Prostate gland (tissue), 2 donors: Measurements from ENCODE around the gene DMD. TPM values are rescaled to one million over a fixed set of nuclear protein-coding genes. Genes with fewer than 3 reads are reported as not detected.

Experiments used
- DNase-seq: peaks from one replicate; pipeline ENCODE4 v3.0.0-alpha.2; 2019; ENCODE audit warnings: low spot score
- H3K27ac ChIP-seq, 2 donors: fragments of 200-600 bp; sonication (generic); 2 replicates each; pipeline ENCODE4 v1.5.1; 2017 to 2019
- H3K27me3 ChIP-seq: fragments of 200-600 bp; sonication (generic); replicated peaks from 2 replicates; pipeline ENCODE4 v1.5.1; 2019; ENCODE audit not compliant: insufficient read depth
- H3K36me3 ChIP-seq, 2 donors: fragments of 200-600 bp; sonication (generic); 1 replicate in 1 of 2; 2 replicates in 1 of 2; pipeline versions ENCODE4 v1.5.1 to v1.8.1; 2017 to 2019
- H3K4me1 ChIP-seq: fragments of 200-600 bp; sonication (generic); replicated peaks from 2 replicates; pipeline ENCODE4 v1.5.1; 2019
- H3K4me3 ChIP-seq, 2 donors: fragments of 200-600 bp; sonication (generic); 2 replicates each; pipeline ENCODE4 v1.5.1; 2017 to 2019
- H3K9me3 ChIP-seq: fragments of 200-600 bp; sonication (generic); 2 replicates; pipeline ENCODE4 v1.5.1; 2017
- POLR2A ChIP-seq: fragments of 450-650 bp; IDR thresholded peaks from one replicate; pipeline ENCODE4 v1.6.1; 2016; ENCODE audit warnings: antibody characterized with exemption, mild to moderate bottlenecking
- POLR2AphosphoS5 ChIP-seq: sonication (generic); formaldehyde crosslinking; IDR thresholded peaks from one replicate; pipeline ENCODE4 v1.6.1; 2017; ENCODE audit warnings: antibody characterized with exemption
- WGBS: methylation state at CpG from one replicate; pipeline ENCODE4 v1.1.5; 2018; 5-methylcytosine and 5-hydroxymethylcytosine counted together
- intact Hi-C: fragments of 100-400 bp; cut with DNase I; formaldehyde crosslinking; loops from one replicate; pipeline ENCODE4 v1.14.2; 2022
- total RNA-seq, 2 donors: library from RNA; depleted of rRNA; stranded (reverse); fragments of >200 nt; gene quantifications; one replicate each; pipeline ENCODE4 v1.1.0, GENCODE V29; 2016
- TF ChIP-seq, protein P1 (sequence below), 4 experiments: fragments of 200-600 bp in 2 of 4; fragments of 450-650 bp in 2 of 4; sonication (generic) in 2 of 4; IDR thresholded peaks; 1 replicate in 3 of 4; 2 replicates in 1 of 4; pipeline ENCODE4 v1.5.1; 2016 to 2019; ENCODE audit warnings: antibody characterized with exemption in 4 of 4, mild to moderate bottlenecking in 2 of 4, moderate library complexity in 2 of 4

Gene DMD
- total RNA-seq, 2 donors from 2014 or later = 17.6 to 34.8 TPM

GRCh38 chrX:31178769-31179125, 2032.6 kb downstream of the DMD start:
- 90% methylated on average over 2 of the region's 2 CpGs for WGBS
- Histone ChIP-seq H3K9me3 (no peaks in the 10 kb centered on the region), H3K27me3 (no peaks in the 10 kb centered on the region), H3K4me3 (no peak overlapping the region), H3K27ac (no peak overlapping the region), H3K4me1 (no peaks in the 10 kb centered on the region), H3K36me3 (no peaks in the 10 kb centered on the region)
- DNase-seq = no peak
- no peak for TF ChIP-seq POLR2AphosphoS5
- TF ChIP-seq, protein P1, sequence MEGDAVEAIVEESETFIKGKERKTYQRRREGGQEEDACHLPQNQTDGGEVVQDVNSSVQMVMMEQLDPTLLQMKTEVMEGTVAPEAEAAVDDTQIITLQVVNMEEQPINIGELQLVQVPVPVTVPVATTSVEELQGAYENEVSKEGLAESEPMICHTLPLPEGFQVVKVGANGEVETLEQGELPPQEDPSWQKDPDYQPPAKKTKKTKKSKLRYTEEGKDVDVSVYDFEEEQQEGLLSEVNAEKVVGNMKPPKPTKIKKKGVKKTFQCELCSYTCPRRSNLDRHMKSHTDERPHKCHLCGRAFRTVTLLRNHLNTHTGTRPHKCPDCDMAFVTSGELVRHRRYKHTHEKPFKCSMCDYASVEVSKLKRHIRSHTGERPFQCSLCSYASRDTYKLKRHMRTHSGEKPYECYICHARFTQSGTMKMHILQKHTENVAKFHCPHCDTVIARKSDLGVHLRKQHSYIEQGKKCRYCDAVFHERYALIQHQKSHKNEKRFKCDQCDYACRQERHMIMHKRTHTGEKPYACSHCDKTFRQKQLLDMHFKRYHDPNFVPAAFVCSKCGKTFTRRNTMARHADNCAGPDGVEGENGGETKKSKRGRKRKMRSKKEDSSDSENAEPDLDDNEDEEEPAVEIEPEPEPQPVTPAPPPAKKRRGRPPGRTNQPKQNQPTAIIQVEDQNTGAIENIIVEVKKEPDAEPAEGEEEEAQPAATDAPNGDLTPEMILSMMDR (IDR thresholded peaks at IDR 0.05) = no peak
- TF ChIP-seq POLR2A = no peak
- intact Hi-C loops = no loop called here

DNA sequence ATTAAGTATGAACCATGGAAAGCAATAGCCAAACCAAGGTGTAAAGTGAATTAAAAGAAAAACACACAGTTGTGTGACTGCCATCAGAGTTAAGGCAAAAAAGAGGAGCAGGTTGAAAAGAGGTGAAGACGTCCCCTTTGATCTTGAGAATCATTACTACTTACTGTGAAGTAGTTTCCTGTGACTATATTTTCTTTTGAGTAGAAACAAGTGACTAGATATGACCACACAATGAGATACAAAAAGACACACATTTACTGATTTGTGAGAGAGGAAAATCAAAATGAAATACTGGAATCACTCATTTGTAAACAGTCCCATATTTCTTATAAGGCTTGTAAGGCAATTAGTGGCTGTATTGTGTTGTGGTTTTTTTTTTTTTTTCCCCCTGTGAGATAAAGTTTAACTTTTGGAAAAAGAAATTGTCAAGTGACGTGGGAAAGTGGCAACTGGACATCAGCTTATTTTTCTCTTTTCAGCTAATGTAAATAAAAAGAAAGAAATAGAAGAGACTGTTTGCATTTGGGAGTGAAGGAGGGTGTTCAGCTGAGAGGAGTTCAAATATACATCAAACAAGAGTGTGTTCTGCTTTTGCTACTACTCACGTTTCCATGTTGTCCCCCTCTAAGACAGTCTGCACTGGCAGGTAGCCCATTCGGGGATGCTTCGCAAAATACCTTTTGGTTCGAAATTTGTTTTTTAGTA, 2033.1 kb downstream of the DMD start:
- no peaks in the 10 kb centered on the region for H3K9me3 ChIP-seq
- no peak overlapping the region for H3K4me3 ChIP-seq
- H3K27ac ChIP-seq = no peak overlapping the region
- H3K4me1 ChIP-seq = no peaks in the 10 kb centered on the region
- H3K36me3 ChIP-seq = no peaks in the 10 kb centered on the region
- no peak for TF ChIP-seq POLR2A
- TF ChIP-seq, protein P1 (IDR thresholded peaks at IDR 0.05) = no peak
- no peak for TF ChIP-seq POLR2AphosphoS5
- WGBS = 85% methylated on average over 6 of the region's 6 CpGs
- H3K27me3 ChIP-seq = no peaks in the 10 kb centered on the region
- intact Hi-C loops = no loop called here
- no peak for DNase-seq

DNA sequence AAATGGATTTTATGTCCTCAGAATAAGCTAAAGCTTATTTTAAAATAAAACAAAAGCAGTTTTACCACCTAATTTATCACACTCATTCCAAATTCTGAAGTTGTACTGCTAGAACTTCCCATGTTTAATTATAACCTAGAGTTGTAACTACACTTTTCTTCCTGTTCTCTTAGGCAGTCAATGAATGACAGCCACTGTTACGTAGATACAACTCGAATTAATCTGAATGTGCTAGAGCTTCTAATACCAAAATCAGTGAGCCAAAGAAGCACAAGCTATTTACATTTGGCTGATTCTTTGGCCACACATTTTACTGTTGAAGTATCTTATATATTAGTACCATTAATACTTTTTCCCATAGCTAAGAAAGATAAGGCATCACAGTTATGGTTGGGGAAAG, 2040.6 kb downstream of the DMD start:
- WGBS = 96% methylated on average over 2 of the region's 2 CpGs
- intact Hi-C loops = no loop called here
- no peaks in the 10 kb centered on the region for H3K9me3 ChIP-seq
- TF ChIP-seq, protein P1 (IDR thresholded peaks at IDR 0.05) = no peak
- TF ChIP-seq POLR2AphosphoS5 (no peak), POLR2A (no peak)
- no peak for DNase-seq
- no peaks in the 10 kb centered on the region for H3K27me3 ChIP-seq
- no peak overlapping the region for H3K27ac ChIP-seq
- H3K4me3 ChIP-seq = no peak overlapping the region
- no peaks in the 10 kb centered on the region for H3K36me3 ChIP-seq
- no peaks in the 10 kb centered on the region for H3K4me1 ChIP-seq

DNA sequence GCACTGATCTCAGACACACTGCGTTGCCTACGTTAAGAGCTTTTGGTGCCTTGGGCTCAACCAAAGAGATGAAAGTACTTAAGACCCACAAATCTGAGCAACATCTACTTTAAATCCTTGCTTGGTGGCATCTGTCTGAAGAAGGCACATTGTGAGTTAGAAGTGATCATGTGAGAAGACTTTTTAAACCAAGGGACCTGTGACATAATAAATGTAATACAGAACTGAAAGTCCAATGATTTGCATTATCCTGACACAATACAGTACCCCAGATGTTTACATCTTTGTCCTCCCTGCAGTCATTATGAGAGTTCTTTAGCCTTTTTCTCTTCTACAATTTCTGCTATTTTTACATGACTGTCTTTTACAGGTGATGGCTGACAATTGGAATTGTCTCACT, 2042.8 kb downstream of the DMD start:
- no peaks in the 10 kb centered on the region for H3K9me3 ChIP-seq
- TF ChIP-seq POLR2A (no peak), POLR2AphosphoS5 (no peak)
- TF ChIP-seq, protein P1 (IDR thresholded peaks at IDR 0.05) = no peak
- H3K36me3 ChIP-seq = no peaks in the 10 kb centered on the region
- no peaks in the 10 kb centered on the region for H3K4me1 ChIP-seq
- H3K27ac ChIP-seq = no peak overlapping the region
- WGBS = 100% methylated on average over 2 of the region's 2 CpGs
- no peaks in the 10 kb centered on the region for H3K27me3 ChIP-seq
- intact Hi-C loops = no loop called here
- no peak overlapping the region for H3K4me3 ChIP-seq
- no peak for DNase-seq

- H3K27me3 ChIP-seq = no peaks in the 10 kb centered on the region
- H3K27ac ChIP-seq = no peak overlapping the region
- DNase-seq = no peak
- H3K9me3 ChIP-seq = no peaks in the 10 kb centered on the region
- H3K4me3 ChIP-seq = no peak overlapping the region
- intact Hi-C loops = no loop called here
- H3K36me3 ChIP-seq = no peaks in the 10 kb centered on the region
- TF ChIP-seq POLR2AphosphoS5 (no peak), POLR2A (no peak)
- TF ChIP-seq, protein P1 (IDR thresholded peaks at IDR 0.05) = no peak
- no peaks in the 10 kb centered on the region for H3K4me1 ChIP-seq
- 78% methylated on average over 5 of the region's 5 CpGs for WGBS
Observed at GRCh38 chrX:31166832-31167231, 2044.5 kb downstream of the DMD start.
